Liver (tissue), 9 donors: ENCODE data around the gene EXD3. TPM values are rescaled to one million over a fixed set of nuclear protein-coding genes. Genes with fewer than 3 reads are reported as not detected.

ENCODE experiments used
- DNase-seq: peaks from one replicate; pipeline ENCODE4 v3.0.0-alpha.2; 2017; ENCODE audit warnings: low spot score
- H3K27ac ChIP-seq, 2 donors: one replicate each; pipeline ENCODE4 v1.7.0; 2013; ENCODE audit warnings: inconsistent platforms in 2 of 2, low read length in 2 of 2, control low read depth in 1 of 2, low read depth in 1 of 2, mild to moderate bottlenecking in 1 of 2
- H3K27me3 ChIP-seq, 4 donors: one replicate each; pipeline versions ENCODE4 v1.6.1 to v1.7.0; 2013; ENCODE audit warnings: low read length in 3 of 4, inconsistent platforms in 1 of 4, mild to moderate bottlenecking in 1 of 4, moderate library complexity in 1 of 4; ENCODE audit not compliant: control insufficient read depth in 4 of 4, insufficient read depth in 4 of 4
- H3K36me3 ChIP-seq, 4 donors: one replicate each; pipeline versions ENCODE4 v1.6.1 to v1.7.0; 2013; ENCODE audit warnings: low read length in 3 of 4, mild to moderate bottlenecking in 3 of 4, low read depth in 1 of 4, moderate library complexity in 1 of 4; ENCODE audit not compliant: control insufficient read depth in 4 of 4, insufficient read depth in 3 of 4
- H3K4me1 ChIP-seq, 4 donors: one replicate each; pipeline versions ENCODE4 v1.6.1 to v1.7.0; 2013; ENCODE audit warnings: low read length in 3 of 4, mild to moderate bottlenecking in 3 of 4, moderate library complexity in 1 of 4; ENCODE audit not compliant: control insufficient read depth in 4 of 4, insufficient read depth in 4 of 4
- H3K4me3 ChIP-seq, 3 donors: one replicate each; pipeline versions ENCODE4 v1.6.1 to v1.7.0; 2013; ENCODE audit warnings: low read length in 3 of 3, control low read depth in 1 of 3, low read depth in 1 of 3, mild to moderate bottlenecking in 1 of 3
- H3K9ac ChIP-seq, 2 donors: one replicate each; pipeline ENCODE4 v1.7.0; 2013; ENCODE audit warnings: low read length in 2 of 2, mild to moderate bottlenecking in 2 of 2, moderate library complexity in 2 of 2, control low read depth in 1 of 2, low read depth in 1 of 2
- H3K9me3 ChIP-seq, 4 donors: one replicate each; pipeline versions ENCODE4 v1.6.1 to v1.7.0; 2013; ENCODE audit warnings: low read length in 3 of 4; ENCODE audit not compliant: control insufficient read depth in 4 of 4
- EGR1 ChIP-seq, 2 donors: IDR thresholded peaks; 2 replicates each; pipeline ENCODE4 v1.6.1; 2016 to 2018; ENCODE audit warnings: antibody characterized with exemption in 2 of 2, low read depth in 2 of 2
- FOXA1 ChIP-seq: IDR thresholded peaks from 2 replicates; pipeline ENCODE4 v1.6.1; 2016; ENCODE audit warnings: antibody characterized with exemption
- FOXA2 ChIP-seq: IDR thresholded peaks from 2 replicates; pipeline ENCODE4 v1.6.1; 2016; ENCODE audit warnings: antibody characterized with exemption
- GABPA ChIP-seq, 2 donors: IDR thresholded peaks in 1 of 2; conservative IDR thresholded peaks in 1 of 2; 2 replicates each; pipeline ENCODE4 v1.6.1; 2016; ENCODE audit warnings: antibody characterized with exemption in 2 of 2, mild to moderate bottlenecking in 1 of 2, moderate library complexity in 1 of 2
- HNF4A ChIP-seq, 2 donors: conservative IDR thresholded peaks; 2 replicates each; pipeline ENCODE4 v1.6.1; 2016; ENCODE audit warnings: antibody characterized with exemption in 2 of 2, mild to moderate bottlenecking in 2 of 2
- MAX ChIP-seq: IDR thresholded peaks from 2 replicates; pipeline ENCODE4 v1.6.1; 2016; ENCODE audit warnings: antibody characterized with exemption
- NR2F2 ChIP-seq: IDR thresholded peaks from 2 replicates; pipeline ENCODE4 v1.6.1; 2016; ENCODE audit warnings: antibody characterized with exemption
- RAD21 ChIP-seq, 2 donors: IDR thresholded peaks; 2 replicates each; pipeline ENCODE4 v1.6.1; 2016; ENCODE audit warnings: antibody characterized with exemption in 2 of 2, mild to moderate bottlenecking in 2 of 2
- REST ChIP-seq: IDR thresholded peaks from 2 replicates; pipeline ENCODE4 v1.6.1; 2016; ENCODE audit warnings: antibody characterized with exemption, mild to moderate bottlenecking
- SP1 ChIP-seq: IDR thresholded peaks from 2 replicates; pipeline ENCODE4 v1.6.1; 2018; ENCODE audit warnings: antibody characterized with exemption, mild to moderate bottlenecking
- TAF1 ChIP-seq: conservative IDR thresholded peaks from 2 replicates; pipeline ENCODE4 v1.6.1; 2016; ENCODE audit warnings: antibody characterized with exemption, mild to moderate bottlenecking
- YY1 ChIP-seq: IDR thresholded peaks from 2 replicates; pipeline ENCODE4 v1.6.1; 2016; ENCODE audit warnings: antibody characterized with exemption, mild to moderate bottlenecking
- WGBS: extraction: QIAGEN DNeasy Blood & Tissue Kit; methylation state at CpG from one replicate; pipeline ENCODE4 v1.1.7; 2013; 5-methylcytosine and 5-hydroxymethylcytosine counted together
- polyA plus RNA-seq, 2 donors: library from polyadenylated mRNA; stranded (reverse) in 1 of 2; unstranded in 1 of 2; fragments of 200-250 nt in 1 of 2; fragments of >200 nt in 1 of 2; fragmentation: Nextera tagmentation in 1 of 2; extraction: Ambion mirVana in 1 of 2; gene quantifications; one replicate each; pipeline versions ENCODE4 v1.2.1 to v1.2.3, GENCODE V29; 2013 to 2015
- total RNA-seq, 2 donors: library from RNA; depleted of rRNA; stranded (reverse); fragments of >200 nt; gene quantifications; one replicate each; pipeline ENCODE4 v1.2.3, GENCODE V29; 2014
- donor health status: healthy.
- donor health status: healthy.
- donor health status: healthy.
- donor health status: healthy.
- donor health status: healthy.

The EXD3 gene
- total and polyA plus RNA-seq, 4 donors, result 2.5 to 6.7 (median 3.7) TPM

- Histone ChIP-seq H3K4me1 (peaks cover 3 to 12% (median 6%) of the 10 kb centered on the region in 4 donors), H3K27ac (peak overlapping the region in 1 of 2 donors; percentile 35), H3K9ac (no peak overlapping the region), H3K9me3 (no peaks in the 10 kb centered on the region), H3K27me3 (no peaks in the 10 kb centered on the region), H3K4me3 (no peak overlapping the region), H3K36me3 (no peaks in the 10 kb centered on the region)
- 87% methylated on average over 18 of the region's 18 CpGs for WGBS
- DNase-seq, result no peak
- TF ChIP-seq HNF4A (conservative IDR thresholded peaks at IDR 0.05) (no peak), RAD21 (IDR thresholded peaks at IDR 0.05) (no peak), REST (no peak), MAX (no peak), YY1 (no peak), TAF1 (no peak)
Observed at GRCh38 chr9:137318602-137319001, 104.4 kb downstream of the EXD3 start.

- no peak for DNase-seq
- Histone ChIP-seq H3K9ac (no peak overlapping the region), H3K4me1 (peaks cover 3 to 12% (median 6%) of the 10 kb centered on the region in 4 donors), H3K27me3 (no peaks in the 10 kb centered on the region), H3K9me3 (no peaks in the 10 kb centered on the region), H3K27ac (no peak overlapping the region), H3K36me3 (no peaks in the 10 kb centered on the region), H3K4me3 (no peak overlapping the region)
- 90% methylated on average over 24 of the region's 24 CpGs for WGBS
- no peak for TF ChIP-seq SP1
- TF ChIP-seq MAX, result no peak
- no peak for TF ChIP-seq NR2F2
- TF ChIP-seq YY1, result no peak
- no peak for TF ChIP-seq FOXA2
- TF ChIP-seq TAF1, result no peak
- no peak for TF ChIP-seq REST
- TF ChIP-seq FOXA1, result no peak
- TF ChIP-seq EGR1 (IDR thresholded peaks at IDR 0.05; ENCODE audit: low read depth in 2 of 2), result no peak
- TF ChIP-seq GABPA (IDR thresholded peaks at IDR 0.05 in 1 of 2, conservative IDR thresholded peaks at IDR 0.05 in 1 of 2), result no peak
Observed at GRCh38 chr9:137317718-137318511, 105.0 kb downstream of the EXD3 start.
